Measurements from ENCODE around the gene ADARB1.

DNA sequence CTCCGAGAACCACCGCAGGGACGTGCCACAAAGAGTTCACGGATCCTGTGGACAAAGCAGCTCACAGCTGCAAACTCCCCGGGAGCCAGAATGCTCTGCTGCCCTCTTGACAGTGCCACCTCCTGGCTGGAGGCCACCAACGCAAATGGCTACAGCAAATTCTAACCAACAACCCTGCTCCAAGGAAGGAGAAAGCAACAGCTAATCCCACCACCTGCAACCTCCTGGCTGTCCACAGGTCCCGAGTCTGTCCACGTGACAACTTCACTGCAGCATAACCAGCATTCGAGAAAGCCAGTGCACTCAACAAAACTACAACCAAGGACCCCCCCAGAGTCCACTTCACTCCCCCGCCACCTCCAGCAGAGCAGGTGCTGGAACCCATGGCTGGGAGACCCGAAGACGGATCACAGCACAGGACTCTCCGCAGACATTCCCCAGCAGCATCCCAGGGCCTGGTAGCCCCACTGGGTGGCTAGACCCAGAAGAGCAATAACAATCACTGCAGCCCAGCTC is 196.0 kb downstream of the ADARB1 start:
- TF ChIP-seq, protein P1, sequence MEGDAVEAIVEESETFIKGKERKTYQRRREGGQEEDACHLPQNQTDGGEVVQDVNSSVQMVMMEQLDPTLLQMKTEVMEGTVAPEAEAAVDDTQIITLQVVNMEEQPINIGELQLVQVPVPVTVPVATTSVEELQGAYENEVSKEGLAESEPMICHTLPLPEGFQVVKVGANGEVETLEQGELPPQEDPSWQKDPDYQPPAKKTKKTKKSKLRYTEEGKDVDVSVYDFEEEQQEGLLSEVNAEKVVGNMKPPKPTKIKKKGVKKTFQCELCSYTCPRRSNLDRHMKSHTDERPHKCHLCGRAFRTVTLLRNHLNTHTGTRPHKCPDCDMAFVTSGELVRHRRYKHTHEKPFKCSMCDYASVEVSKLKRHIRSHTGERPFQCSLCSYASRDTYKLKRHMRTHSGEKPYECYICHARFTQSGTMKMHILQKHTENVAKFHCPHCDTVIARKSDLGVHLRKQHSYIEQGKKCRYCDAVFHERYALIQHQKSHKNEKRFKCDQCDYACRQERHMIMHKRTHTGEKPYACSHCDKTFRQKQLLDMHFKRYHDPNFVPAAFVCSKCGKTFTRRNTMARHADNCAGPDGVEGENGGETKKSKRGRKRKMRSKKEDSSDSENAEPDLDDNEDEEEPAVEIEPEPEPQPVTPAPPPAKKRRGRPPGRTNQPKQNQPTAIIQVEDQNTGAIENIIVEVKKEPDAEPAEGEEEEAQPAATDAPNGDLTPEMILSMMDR (conservative IDR thresholded peaks at IDR 0.05): no peak; the same call in 1 of the 2 replicates
- no peak for TF ChIP-seq ZFX (IDR thresholded peaks at IDR 0.05)

Data from C4-2B (cell line).